Central memory CD4-positive, alpha-beta T cell (primary cell): ENCODE results near the gene UQCC2.

Experiments used
- DNase-seq: peaks from one replicate; pipeline ENCODE4 v3.0.0; 2022

Gene UQCC2

GRCh38 chr6:33705268-33705885 is 6.1 kb downstream of the UQCC2 start:
- DNase-seq, result no peak

- no peak for DNase-seq
Measured at GRCh38 chr6:33704215-33705066, 7.1 kb downstream of the UQCC2 start.

- no peak for DNase-seq
Measured at GRCh38 chr6:33702345-33702977, 9.0 kb downstream of the UQCC2 start.

- peak; percentile 69 for DNase-seq
Measured at GRCh38 chr6:33700391-33701050, 11.0 kb downstream of the UQCC2 start.

GRCh38 chr6:33699739-33700138 is 11.8 kb downstream of the UQCC2 start:
- no peak for DNase-seq

GRCh38 chr6:33699131-33699530 is 12.4 kb downstream of the UQCC2 start:
- DNase-seq, result no peak

GRCh38 chr6:33698494-33698893 is 13.0 kb downstream of the UQCC2 start:
- DNase-seq, result no peak

GRCh38 chr6:33697845-33698244 is 13.7 kb downstream of the UQCC2 start:
- DNase-seq, result no peak

- peak; percentile 60 for DNase-seq
Measured at GRCh38 chr6:33696548-33697518, 14.7 kb downstream of the UQCC2 start.

GRCh38 chr6:33696076-33696475 is 15.4 kb downstream of the UQCC2 start:
- no peak for DNase-seq

GRCh38 chr6:33695451-33695887 is 16.0 kb downstream of the UQCC2 start:
- DNase-seq, result no peak

GRCh38 chr6:33694977-33695376 is 16.5 kb downstream of the UQCC2 start:
- no peak for DNase-seq

GRCh38 chr6:33694401-33694931 is 17.0 kb downstream of the UQCC2 start:
- DNase-seq, result peak; percentile 75

GRCh38 chr6:33693186-33694105 is 18.1 kb downstream of the UQCC2 start:
- DNase-seq, result no peak

GRCh38 chr6:33692760-33693158 is 18.7 kb downstream of the UQCC2 start:
- DNase-seq, result peak; percentile 76

- DNase-seq, result no peak
Measured at GRCh38 chr6:33692078-33692759, 19.3 kb downstream of the UQCC2 start.

GRCh38 chr6:33691456-33692077 is 19.9 kb downstream of the UQCC2 start:
- no peak for DNase-seq

GRCh38 chr6:33690766-33691165 is 20.7 kb downstream of the UQCC2 start:
- DNase-seq, result no peak

- DNase-seq, result no peak
Measured at GRCh38 chr6:33689879-33690278, 21.6 kb downstream of the UQCC2 start.

GRCh38 chr6:33689148-33689494 is 22.4 kb downstream of the UQCC2 start:
- DNase-seq, result no peak
